A673 (cell line): Measurements from ENCODE around the gene METTL25B. TPM values are rescaled to one million over a fixed set of nuclear protein-coding genes. Genes with fewer than 3 reads are reported as not detected.

Experiments
- BruUV-seq: library from RNA; stranded (reverse); fragments of 400-500 nt; replicated peaks from 2 replicates; lab custom pipeline; 2021; lab: Mats Ljungman, UMichigan
- CTCF ChIA-PET: fragments of 300-600 bp; sonication (Branson Sonifier 250); formaldehyde crosslinking; loops from one replicate; lab custom pipeline; 2022; ENCODE audit warnings: antibody characterized with exemption; lab: Charles Lee
- POLR2A ChIA-PET: fragments of 300-600 bp; sonication (Branson Sonifier 250); formaldehyde crosslinking; loops from one replicate; lab custom pipeline; 2022; ENCODE audit warnings: antibody characterized with exemption; ENCODE audit not compliant: low non-redundant PET; lab: Charles Lee
- DNase-seq: peaks from one replicate; pipeline ENCODE4 v3.0.0-alpha.2; 2015; ENCODE audit warnings: low spot score
- H3K27ac ChIP-seq: fragments of 200-600 bp; sonication (generic); 2 replicates; pipeline ENCODE4 v1.5.1; 2016; ENCODE audit warnings: mixed run types, low read depth, mild to moderate bottlenecking, mixed read lengths, antibody characterized with exemption, low read length; ENCODE audit not compliant: poor library complexity, severe bottlenecking
- H3K27me3 ChIP-seq: fragments of 200-600 bp; sonication (generic); replicated peaks from 2 replicates; pipeline ENCODE4 v1.6.1; 2017; ENCODE audit warnings: mixed run types, low read depth, mild to moderate bottlenecking, mixed read lengths, antibody characterized with exemption, low read length; ENCODE audit not compliant: insufficient read depth, poor library complexity
- H3K36me3 ChIP-seq: fragments of 200-600 bp; sonication (generic); 2 replicates; pipeline ENCODE4 v1.6.1; 2016; ENCODE audit warnings: mixed run types, mild to moderate bottlenecking, mixed read lengths, antibody characterized with exemption, low read length; ENCODE audit not compliant: insufficient read depth, poor library complexity, severe bottlenecking
- H3K4me1 ChIP-seq: fragments of 200-600 bp; sonication (generic); 2 replicates; pipeline ENCODE4 v1.6.1; 2017; ENCODE audit warnings: mixed run types, mild to moderate bottlenecking, mixed read lengths, antibody characterized with exemption, low read length; ENCODE audit not compliant: insufficient read depth, poor library complexity, severe bottlenecking
- H3K4me3 ChIP-seq: fragments of 200-600 bp; sonication (generic); 2 replicates; pipeline ENCODE4 v1.5.1; 2016; ENCODE audit warnings: low read depth, mixed run types, mild to moderate bottlenecking, mixed read lengths, low read length; ENCODE audit not compliant: poor library complexity, severe bottlenecking
- H3K9me3 ChIP-seq: fragments of 200-600 bp; sonication (generic); 2 replicates; pipeline ENCODE4 v1.6.1; 2016; ENCODE audit warnings: mixed run types, low read depth, mild to moderate bottlenecking, mixed read lengths, antibody characterized with exemption, low read length; ENCODE audit not compliant: poor library complexity, severe bottlenecking
- CTCF ChIP-seq: fragments of 300-800, 200-600 bp; sonication (generic); conservative IDR thresholded peaks from 2 replicates; pipeline ENCODE4 v1.5.1; 2017; ENCODE audit warnings: low read depth, mild to moderate bottlenecking, antibody characterized with exemption, low read length, moderate library complexity, mixed read lengths
- EZH2 ChIP-seq: fragments of 200-600 bp; sonication (generic); IDR thresholded peaks from 2 replicates; pipeline ENCODE4 v1.6.1; 2017; ENCODE audit warnings: borderline replicate concordance, low read depth, mild to moderate bottlenecking, mixed read lengths, antibody characterized with exemption, low read length; ENCODE audit not compliant: poor library complexity, severe bottlenecking
- intact Hi-C: fragments of 100-400 bp; cut with micrococcal nuclease; formaldehyde crosslinking; loops from one replicate; pipeline ENCODE4 v1.10.0; 2022; ENCODE audit not compliant: unreplicated experiment
- total RNA-seq: library from RNA; stranded (reverse); gene quantifications from 2 replicates; pipeline ENCODE4 v1.2.3, GENCODE V29; 2021

Gene METTL25B
- total RNA-seq, 1 experiment from 2014 or later = 20.2 TPM

DNA sequence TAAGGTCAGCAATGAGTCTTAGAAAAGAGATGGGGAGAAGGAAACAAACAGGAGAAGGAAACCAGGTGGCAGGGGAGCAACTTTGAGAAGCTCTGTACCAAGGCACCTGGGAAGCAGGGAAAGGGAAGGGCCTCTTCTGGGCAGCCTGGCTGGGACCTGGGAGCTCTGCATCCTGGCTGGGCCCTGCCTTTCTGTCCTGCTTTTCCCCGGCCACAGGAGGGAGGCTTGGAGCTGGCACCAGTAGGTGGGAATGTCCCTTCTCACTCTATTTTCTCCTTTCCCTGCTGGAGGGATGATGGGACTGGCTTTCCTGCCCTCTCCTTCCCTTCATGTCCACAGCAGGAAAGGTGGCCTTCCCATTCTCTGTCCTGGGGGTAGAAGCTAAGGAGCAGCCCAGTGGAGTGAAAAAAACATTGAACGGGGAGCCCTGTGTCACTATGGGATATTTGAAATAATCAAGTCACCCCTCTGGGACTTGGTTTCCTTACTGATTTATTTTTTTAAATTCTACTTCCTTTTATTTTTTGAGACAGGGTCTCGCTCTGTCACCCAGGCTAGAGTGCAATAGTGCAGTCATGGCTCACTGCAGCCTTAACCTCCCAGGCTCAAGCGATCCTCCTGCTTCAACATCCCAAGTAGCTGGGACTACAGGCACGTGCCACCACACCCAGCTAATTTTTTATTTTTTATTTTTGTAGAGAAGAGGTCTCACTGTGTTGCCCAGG lies 45.9 kb upstream of the METTL25B start:
- ChIA-PET POLR2A (no interaction called here), CTCF (no interaction called here)
- no peak overlapping the region for H3K4me3 ChIP-seq
- H3K27me3 ChIP-seq = peaks cover 53% of the 10 kb centered on the region
- no peaks in the 10 kb centered on the region for H3K36me3 ChIP-seq
- H3K9me3 ChIP-seq = no peaks in the 10 kb centered on the region
- peaks cover 6% of the 10 kb centered on the region for H3K4me1 ChIP-seq
- no peak overlapping the region for H3K27ac ChIP-seq
- no peak for DNase-seq
- no peak for TF ChIP-seq CTCF
- no peak for TF ChIP-seq EZH2
- no TSS peak for BruUV-seq
- intact Hi-C loops = loop anchor here (10.0 kb wide), 1 partner anchor 242 kb away; the partner anchor contains the start of gene LRRC71

- no peaks in the 10 kb centered on the region for H3K4me1 ChIP-seq
- H3K27ac ChIP-seq = no peak overlapping the region
- no peak overlapping the region for H3K4me3 ChIP-seq
- H3K27me3 ChIP-seq = peaks cover 36% of the 10 kb centered on the region
- no peaks in the 10 kb centered on the region for H3K9me3 ChIP-seq
- BruUV-seq = no TSS peak
- H3K36me3 ChIP-seq = no peaks in the 10 kb centered on the region
- TF ChIP-seq CTCF (no peak), EZH2 (no peak)
- DNase-seq = no peak
- ChIA-PET CTCF (interaction anchor here (1.1 kb wide), 1 partner anchor 22 kb away, joined by 3 read pairs; the partner anchor contains the start of gene CRABP2), POLR2A (interaction anchor here (0.7 kb wide), 1 partner anchor 50 kb away, joined by 11 read pairs; no protein-coding TSS in a partner anchor)
- intact Hi-C loops = loop anchor here (10.0 kb wide), 1 partner anchor 240 kb away; the partner anchor contains the start of gene LRRC71
These were observed 44.0 kb upstream of the METTL25B start for GRCh38 chr1:156684227-156684782.

DNA sequence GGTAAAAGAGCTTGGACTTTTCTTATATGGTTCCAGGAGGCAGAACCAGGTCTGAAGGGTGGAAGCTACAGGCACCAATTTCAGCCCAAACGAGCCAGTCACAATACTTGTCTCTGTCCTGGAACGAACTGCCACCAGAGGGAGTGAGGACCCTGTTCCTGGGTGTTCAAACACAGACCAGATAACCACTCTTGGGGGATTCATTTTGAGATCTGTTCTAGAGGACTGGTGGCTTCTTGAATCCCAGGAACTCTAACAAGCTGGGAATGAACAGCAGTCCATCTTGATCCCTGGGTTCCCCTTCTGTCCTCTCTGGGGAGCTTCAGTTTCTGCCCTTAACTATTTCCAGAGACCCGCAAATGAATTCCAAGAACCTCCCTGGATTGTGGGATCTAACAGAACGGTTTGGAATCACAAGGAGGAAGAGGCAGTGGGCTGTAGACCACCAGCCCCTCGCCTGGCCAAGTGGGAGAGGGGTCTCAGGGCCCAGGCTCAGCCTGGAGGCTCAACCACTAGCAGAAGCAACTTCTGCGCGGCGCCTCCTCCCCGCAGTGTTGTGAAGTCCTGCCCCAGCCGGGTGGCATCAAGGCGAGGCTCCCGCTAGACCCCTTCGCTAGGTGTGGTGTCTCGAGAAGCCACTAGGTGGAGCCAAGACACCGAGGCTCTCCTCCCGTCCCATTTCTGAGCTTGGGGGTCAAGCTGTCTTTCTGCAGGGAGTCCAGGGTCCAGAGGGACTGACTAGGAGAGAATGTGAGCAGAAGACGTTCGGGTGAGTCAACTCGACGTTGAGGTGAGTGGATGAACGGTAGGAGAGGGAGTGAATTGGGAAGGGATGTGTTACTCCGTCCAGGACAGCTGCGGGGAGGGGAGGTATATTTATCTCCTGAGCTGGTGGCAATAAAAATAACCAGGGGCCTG lies 39.0 kb upstream of the METTL25B start:
- H3K36me3 ChIP-seq = no peaks in the 10 kb centered on the region
- peaks cover 4% of the 10 kb centered on the region for H3K27me3 ChIP-seq
- intact Hi-C loops = loop anchor here (1.0 to 10.0 kb wide), 5 partner anchors 16 to 236 kb away; partner anchors contain the start of genes CRABP2, LRRC71 and NTRK1
- no TSS peak for BruUV-seq
- H3K27ac ChIP-seq = no peak overlapping the region
- TF ChIP-seq CTCF (peak; percentile 80), EZH2 (no peak)
- H3K4me1 ChIP-seq = peaks cover 22% of the 10 kb centered on the region
- DNase-seq = peak; percentile 90
- CTCF ChIA-PET = interaction anchor here (0.5 to 4.7 kb wide), 31 partner anchors 10 to 385 kb away, joined by 3 to 117 read pairs (median 5); partner anchors contain the start of genes CRABP2, ISG20L2, LRRC71 and METTL25B
- no peaks in the 10 kb centered on the region for H3K9me3 ChIP-seq
- POLR2A ChIA-PET = interaction anchor here (1.6 kb wide), 1 partner anchor 37 kb away, joined by 6 read pairs; no protein-coding TSS in a partner anchor
- peak overlapping the region; percentile 39 for H3K4me3 ChIP-seq
